Measurements from ENCODE around the gene FBXL17.

GRCh38 chr5:108353087-108353486, 28.8 kb downstream of the FBXL17 start:
- no peak for TF ChIP-seq CTCF (IDR thresholded peaks at IDR 0.05)
- TF ChIP-seq POLR2A (IDR thresholded peaks at IDR 0.05), result no peak
- no peak for TF ChIP-seq POLR2AphosphoS5 (IDR thresholded peaks at IDR 0.05)
- no peak for TF ChIP-seq EP300 (IDR thresholded peaks at IDR 0.05)
